Suppressor macrophage treated with lipopolysaccharide for 1 hour (primary cell): ENCODE measurements around the gene CYP2A7.
"Not testable (repeated sequence)": the region's sequence is repeated elsewhere in the genome, so short reads cannot be mapped to it uniquely, and the experiment has no call there.

Source experiments
- DNase-seq, 3 donors: peaks; one replicate each; pipeline ENCODE4 v3.0.0-alpha.2; 2020 to 2022

The CYP2A7 gene

DNA sequence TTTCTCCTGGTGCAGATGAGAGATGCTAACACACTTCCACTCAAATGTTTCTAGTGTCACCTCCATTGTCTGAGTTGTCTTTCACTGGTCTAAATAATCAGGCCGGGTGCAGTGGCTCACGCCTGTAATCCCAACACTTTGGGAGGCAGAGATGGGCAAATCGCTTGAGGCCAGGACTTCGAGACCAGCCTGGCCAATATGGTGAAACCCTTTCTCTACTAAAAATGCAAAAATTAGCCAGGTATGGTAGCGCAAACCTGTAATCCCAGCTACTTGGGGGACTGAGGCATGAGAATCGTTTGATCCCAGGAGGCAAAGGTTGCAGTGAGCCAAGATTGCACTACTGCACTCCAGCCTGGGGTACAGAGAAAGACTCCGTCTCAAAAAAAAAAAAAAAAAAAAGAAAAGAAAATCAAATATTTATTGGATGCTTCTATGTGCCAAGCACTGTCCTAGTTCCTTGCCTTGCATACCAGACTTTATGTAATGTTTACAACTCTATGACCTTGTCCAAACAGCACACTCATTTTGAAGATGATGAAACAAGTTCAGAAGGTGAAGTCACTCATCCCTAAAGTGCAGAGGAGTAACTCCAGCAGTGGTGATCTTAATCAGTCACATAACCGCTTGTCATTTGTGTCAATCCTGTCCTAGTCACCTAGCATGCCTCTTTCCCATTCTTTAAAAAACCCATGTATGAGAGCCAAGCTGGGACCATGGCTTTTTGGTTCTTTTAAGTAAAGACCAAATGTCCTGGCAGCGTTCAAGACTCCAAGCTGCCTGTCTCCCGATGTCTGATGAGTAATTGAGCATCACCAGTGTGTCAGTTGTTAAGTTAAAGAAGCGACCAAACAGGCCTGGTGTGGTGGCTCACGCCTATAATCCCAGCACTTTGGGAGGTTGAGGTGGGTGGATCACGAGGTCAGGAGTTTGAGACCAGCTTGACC is 15.1 kb upstream of the CYP2A7 start:
- not testable (repeated sequence) for DNase-seq

- DNase-seq: no peak
These were observed 14.4 kb upstream of the CYP2A7 start for GRCh38 chr19:40896418-40896796.

GRCh38 chr19:40893112-40893511 is 11.1 kb upstream of the CYP2A7 start:
- DNase-seq: no peak

GRCh38 chr19:40889366-40889765 is 7.3 kb upstream of the CYP2A7 start:
- no peak for DNase-seq

GRCh38 chr19:40888191-40888590 is 6.2 kb upstream of the CYP2A7 start:
- no peak for DNase-seq

DNA sequence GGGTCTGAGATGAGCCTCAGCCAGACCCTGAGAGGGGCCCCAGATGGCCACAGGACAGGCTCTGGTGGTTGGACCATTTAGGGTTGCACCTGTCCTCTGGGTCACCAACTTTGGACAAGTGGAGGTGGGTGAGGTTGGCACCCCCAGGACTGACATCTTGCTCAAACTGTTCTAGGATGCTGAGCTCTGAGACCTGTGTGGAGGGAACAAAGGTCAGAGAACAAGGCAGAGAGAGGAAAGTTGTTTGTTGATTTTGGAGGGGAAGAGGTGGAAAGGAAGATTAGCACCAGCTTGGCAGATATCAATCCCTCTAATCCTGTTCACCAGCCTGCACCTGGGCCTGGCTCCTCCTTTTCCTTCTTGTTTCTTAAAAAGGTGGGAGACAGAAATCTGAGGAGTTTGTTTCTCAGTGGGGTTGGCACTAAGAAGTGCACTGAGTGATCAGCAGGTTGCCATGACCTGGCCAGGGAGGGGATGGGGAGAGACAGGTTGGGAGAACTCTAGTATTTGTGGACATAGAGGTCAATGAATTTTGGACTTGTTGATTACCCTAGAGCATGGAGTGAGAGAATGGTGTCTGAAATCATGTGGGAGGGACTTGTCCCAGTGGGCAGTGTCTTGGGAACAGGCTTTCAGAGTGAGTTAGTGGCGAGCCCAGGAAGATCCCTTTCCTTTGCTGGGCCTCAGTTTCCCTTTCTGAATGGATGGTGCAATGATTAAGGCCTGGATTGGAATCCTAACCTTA is 2.3 kb upstream of the CYP2A7 start:
- not testable (repeated sequence) for DNase-seq

- DNase-seq: not testable (repeated sequence)
These were observed 2.7 kb downstream of the CYP2A7 start for GRCh38 chr19:40879349-40879748.

GRCh38 chr19:40875526-40875951 is 6.5 kb downstream of the CYP2A7 start:
- peak; percentile 47 to 67 (median 53) for DNase-seq

DNA sequence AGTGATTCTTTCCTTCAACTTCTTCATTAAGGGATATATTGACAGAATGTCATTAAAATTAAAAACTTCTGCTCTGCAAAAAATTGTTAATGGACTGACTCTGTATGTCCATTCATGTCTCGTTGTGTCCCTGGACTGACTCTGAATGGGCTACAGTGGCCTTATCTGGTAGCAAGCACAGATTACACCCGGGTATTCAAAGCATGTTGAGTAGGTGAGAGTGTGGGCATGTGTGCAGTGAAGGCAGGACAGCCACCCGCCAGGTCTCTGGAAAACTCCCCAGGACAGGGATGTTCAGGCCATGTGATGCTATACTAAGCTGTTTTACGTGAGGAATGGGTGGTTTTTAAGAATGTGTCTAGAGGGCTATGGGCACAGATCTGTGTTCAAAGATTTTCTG is 7.2 kb downstream of the CYP2A7 start:
- DNase-seq: not testable (repeated sequence)

- DNase-seq: not testable (repeated sequence)
These were observed 8.2 kb downstream of the CYP2A7 start for GRCh38 chr19:40873873-40874272.

GRCh38 chr19:40872209-40872608 is 9.8 kb downstream of the CYP2A7 start:
- no peak for DNase-seq

- DNase-seq: no peak
These were observed 14.3 kb downstream of the CYP2A7 start for GRCh38 chr19:40867701-40868100.

GRCh38 chr19:40864739-40865496 is 17.1 kb downstream of the CYP2A7 start:
- not testable (repeated sequence) for DNase-seq

GRCh38 chr19:40862785-40863184 is 19.2 kb downstream of the CYP2A7 start:
- no peak for DNase-seq

DNA sequence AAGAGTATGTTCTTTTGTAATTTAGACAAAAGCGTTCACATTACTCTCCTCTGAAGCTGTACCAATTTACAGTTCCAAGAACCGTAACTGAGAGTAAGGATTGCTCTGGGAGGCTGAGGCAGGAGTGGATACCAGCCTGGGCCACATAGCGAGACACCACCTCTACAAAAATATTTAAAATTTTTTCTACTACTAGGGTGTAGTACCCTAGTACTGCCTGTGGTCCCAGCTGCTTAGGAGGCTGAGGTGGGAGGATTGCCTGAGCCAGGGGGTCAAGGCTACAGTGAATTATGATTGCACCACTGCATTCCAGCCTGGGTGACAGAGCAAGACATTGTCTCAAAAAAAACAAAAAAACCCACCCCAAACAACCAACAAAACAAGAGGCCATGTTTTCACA is 19.7 kb downstream of the CYP2A7 start:
- DNase-seq: no peak

GRCh38 chr19:40858109-40858508 is 23.9 kb downstream of the CYP2A7 start:
- DNase-seq: no peak

DNA sequence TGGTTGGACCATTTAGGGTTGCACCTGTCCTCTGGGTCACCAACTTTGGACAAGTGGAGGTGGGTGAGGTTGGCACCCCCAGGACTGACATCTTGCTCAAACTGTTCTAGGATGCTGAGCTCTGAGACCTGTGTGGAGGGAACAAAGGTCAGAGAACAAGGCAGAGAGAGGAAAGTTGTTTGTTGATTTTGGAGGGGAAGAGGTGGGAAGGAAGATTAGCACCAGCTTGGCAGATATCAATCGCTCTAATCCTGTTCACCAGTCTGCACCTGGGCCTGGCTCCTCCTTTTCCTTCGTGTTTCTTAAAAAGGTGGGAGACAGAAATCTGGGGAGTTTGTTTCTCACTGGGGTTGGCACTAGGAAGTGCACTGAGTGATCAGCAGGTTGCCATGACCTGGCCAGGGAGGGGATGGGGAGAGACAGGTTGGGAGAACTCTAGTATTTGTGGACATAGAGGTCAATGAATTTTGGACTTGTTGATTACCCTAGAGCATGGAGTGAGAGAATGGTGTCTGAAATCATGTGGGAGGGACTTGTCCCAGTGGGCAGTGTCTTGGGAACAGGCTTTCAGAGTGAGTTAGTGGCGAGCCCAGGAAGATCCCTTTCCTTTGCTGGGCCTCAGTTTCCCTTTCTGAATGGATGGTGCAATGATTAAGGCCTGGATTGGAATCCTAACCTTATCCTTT is 29.4 kb downstream of the CYP2A7 start:
- not testable (repeated sequence) for DNase-seq

DNA sequence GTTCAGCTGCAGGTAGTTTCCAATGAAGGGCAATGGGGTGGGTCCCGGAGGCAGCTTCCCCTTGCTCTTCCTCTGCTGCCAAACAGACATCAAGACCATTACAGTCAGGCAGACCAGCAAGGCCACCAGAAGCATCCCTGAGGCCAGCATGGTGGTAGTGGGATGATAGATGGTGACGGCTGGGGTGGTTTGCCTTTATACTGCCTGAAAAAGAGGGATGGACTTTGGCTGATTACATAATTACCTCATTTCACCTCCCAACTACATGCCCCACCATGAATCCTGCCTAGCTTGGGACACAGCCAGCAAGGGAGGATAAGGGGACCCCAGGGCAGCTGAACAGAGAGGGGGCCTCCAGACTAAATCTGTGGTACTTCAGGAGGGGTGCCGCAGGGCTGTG is 31.8 kb downstream of the CYP2A7 start, which contains the start of gene CYP2A6:
TSS of gene CYP2A6 (minus strand) at position 171 of the 400 bp plus-strand sequence. CDS start at position 150, 21 bp downstream.
- not testable (repeated sequence) for DNase-seq

- not testable (repeated sequence) for DNase-seq
These were observed 35.3 kb downstream of the CYP2A7 start for GRCh38 chr19:40846722-40847121.

GRCh38 chr19:40843653-40844052 is 38.4 kb downstream of the CYP2A7 start:
- DNase-seq: peak in 2 of 3 donors; percentile 34 to 44

- DNase-seq: not testable (repeated sequence)
These were observed 38.9 kb downstream of the CYP2A7 start for GRCh38 chr19:40842997-40843652.

- not testable (repeated sequence) for DNase-seq
These were observed 40.0 kb downstream of the CYP2A7 start for GRCh38 chr19:40842012-40842411.
